ENCODE data around the gene CACTIN.
"Not testable (repeated sequence)": the region's sequence is repeated elsewhere in the genome, so short reads cannot be mapped to it uniquely, and the experiment has no call there.

CACTIN gene

DNA sequence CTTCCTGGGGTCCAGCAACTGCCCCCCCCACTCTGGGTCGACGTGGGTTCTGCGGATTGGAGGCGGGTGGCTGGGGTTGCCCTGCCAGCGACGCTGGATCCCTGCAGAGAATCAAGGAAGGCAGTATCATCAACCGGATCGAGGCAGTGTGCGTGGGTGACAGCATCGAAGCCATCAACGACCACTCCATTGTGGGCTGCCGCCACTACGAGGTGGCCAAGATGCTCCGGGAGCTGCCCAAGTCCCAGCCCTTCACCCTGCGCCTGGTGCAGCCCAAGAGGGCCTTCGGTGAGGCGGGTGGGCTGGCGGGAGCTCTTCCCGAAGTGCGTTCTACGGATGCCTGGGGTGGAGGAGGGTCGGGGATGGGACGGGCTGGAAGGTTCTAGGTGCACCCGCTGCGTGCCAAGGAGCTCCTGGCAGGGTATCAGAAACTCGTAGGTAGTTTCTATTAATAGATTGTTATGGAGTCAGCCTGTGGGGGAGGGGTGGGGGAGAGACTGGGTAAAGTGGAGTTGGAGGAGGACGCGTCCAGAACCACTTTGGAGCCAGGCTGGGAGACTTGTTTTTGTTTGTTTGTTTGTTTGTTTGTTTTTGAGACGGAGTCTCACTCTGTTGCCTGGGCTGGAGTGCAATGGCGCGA is 39.8 kb downstream of the CACTIN start:
- DNase-seq (ENCODE audit: low read depth), result no peak

- no peak for DNase-seq (ENCODE audit: low read depth)
These were observed 40.4 kb downstream of the CACTIN start for GRCh38 chr19:3586127-3586626.

DNA sequence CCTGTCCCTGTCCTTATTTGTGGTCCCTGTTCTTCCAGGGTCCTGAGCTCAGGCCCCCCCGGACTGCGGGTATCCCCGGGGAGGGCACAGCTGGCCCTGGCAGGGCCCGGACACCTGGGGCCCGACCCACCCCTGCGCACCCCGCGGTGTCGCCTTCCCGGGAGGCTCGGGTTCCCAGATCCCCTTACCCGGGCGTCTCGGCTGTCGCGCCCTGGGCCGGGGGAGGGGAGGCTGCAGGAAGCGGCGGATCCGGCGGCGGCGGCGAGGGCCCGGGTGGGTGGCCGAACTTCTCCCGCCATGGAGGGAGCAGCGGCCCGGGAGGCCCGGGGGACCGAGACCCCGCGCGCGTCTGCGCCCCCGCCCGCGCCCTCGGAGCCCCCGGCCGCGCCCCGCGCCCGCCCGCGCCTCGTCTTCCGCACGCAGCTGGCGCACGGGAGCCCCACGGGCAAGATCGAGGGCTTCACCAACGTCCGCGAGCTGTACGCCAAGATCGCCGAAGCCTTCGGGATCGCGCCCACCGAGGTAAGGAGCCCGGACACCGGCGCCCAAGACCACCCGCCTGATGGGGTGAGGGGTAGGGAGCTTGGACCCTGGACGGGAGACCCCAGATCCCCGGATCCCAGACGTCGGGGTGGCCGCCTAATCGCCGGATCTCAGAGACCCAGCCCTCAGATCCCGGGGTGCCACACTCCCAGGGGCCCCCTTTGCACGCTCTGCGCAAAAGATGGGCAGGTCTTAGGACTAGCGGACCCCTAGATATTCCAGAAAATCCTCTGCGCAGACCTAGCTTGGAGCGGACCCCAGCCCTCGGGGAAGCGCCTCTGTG is 41.1 kb downstream of the CACTIN start, which contains the start of gene GIPC3:
GIPC3 (plus strand) TSS at position 178 of the 826 bp plus-strand sequence; CDS start at position 298, 120 bp downstream.
- no peak for DNase-seq (ENCODE audit: low read depth)

DNA sequence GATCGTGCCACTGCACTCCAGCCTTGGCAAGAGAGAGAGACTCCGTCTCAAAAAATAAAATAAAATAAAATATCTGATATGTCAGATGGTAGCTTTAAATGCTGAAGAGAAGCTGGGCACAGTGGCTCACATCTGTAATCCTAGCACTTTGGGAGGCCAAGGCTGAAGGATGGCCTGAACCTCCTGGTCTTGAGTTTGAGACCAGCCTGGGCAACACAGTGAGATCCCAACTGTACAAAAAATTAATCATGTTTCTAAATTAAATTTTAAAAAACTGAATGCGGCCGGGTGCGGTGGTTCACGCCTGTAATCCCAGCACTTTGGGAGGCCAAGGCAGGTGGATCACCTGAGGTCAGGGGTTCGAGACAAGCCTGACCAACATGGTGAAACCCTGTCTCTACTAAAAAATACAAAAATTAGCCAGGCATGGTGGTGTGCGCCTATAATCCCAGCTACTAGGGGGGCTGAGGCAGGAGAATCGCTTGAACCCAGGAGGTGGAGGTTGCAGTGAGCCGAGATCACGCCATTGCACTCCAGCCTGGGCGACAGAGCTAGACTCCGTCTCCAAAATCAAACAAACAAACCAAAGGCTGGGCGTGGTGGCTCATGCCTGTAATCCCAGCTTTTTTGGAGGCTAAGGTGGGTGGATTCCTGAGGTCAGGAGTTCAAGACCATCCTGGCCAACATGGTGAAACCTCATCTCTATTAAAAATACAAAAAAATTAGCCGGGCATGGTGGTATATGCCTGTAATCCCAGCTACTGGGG is 42.4 kb downstream of the CACTIN start:
- not testable (repeated sequence) for DNase-seq (ENCODE audit: low read depth)

- not testable (repeated sequence) for DNase-seq (ENCODE audit: low read depth)
These were observed 44.8 kb downstream of the CACTIN start for GRCh38 chr19:3581792-3582191.

- peak; percentile 91 for DNase-seq (ENCODE audit: low read depth)
These were observed 46.2 kb downstream of the CACTIN start for GRCh38 chr19:3580156-3580934.

DNA sequence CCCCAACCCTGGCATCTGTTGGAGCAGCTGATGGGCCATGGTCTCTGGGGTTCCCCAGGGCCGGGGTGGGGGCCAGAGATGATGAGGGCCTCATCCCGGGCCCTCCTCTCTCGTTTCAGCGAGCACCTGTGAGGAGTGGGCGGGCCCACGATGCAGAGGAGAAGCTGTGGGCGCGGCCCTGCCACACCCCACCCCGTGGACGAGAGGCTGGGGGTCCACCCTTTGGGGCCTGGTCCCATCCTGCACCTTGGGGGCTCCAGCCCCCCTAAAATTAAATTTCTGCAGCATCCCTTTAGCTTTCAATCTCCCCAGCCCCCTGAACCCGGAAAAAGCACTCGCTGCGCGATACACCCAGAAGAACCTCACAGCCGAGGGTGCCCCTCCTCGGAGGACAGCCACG is 48.2 kb downstream of the CACTIN start:
- no peak for DNase-seq (ENCODE audit: low read depth)

- no peak for DNase-seq (ENCODE audit: low read depth)
These were observed 48.8 kb downstream of the CACTIN start for GRCh38 chr19:3577723-3578344.

DNA sequence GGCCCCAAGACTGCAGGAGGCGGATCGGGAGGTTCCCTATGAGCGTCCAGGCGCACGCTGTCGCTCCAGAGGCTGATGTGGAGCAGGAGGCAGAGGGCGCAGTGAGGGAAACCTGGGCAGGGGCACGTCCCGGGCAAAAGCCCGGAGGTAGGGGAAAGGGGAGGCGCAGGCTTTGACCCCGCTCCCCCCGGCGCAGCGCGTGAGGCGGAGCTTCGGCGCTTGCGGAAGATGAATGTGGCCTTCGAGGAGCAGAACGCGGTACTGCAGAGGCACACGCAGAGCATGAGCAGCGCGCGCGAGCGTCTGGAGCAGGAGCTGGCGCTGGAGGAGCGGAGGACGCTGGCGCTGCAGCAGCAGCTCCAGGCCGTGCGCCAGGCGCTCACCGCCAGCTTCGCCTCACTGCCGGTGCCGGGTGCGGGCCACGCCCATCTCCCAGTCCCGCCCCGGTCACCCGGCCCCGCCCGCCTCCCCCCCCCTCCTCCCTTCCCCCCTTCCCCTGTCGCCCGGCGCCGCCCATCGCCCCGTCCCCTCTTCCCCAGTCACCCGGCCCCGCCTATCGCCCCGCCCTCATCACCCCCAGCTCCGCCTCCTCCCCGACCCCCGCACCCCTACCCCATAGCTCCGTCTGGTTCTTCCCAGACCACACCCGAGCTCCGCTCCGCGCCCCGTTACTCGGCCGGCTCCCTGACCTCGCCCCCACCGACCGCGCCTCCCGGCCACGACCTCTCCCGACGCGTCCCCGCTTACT is 49.7 kb downstream of the CACTIN start:
- DNase-seq (ENCODE audit: low read depth), result no peak

DNA sequence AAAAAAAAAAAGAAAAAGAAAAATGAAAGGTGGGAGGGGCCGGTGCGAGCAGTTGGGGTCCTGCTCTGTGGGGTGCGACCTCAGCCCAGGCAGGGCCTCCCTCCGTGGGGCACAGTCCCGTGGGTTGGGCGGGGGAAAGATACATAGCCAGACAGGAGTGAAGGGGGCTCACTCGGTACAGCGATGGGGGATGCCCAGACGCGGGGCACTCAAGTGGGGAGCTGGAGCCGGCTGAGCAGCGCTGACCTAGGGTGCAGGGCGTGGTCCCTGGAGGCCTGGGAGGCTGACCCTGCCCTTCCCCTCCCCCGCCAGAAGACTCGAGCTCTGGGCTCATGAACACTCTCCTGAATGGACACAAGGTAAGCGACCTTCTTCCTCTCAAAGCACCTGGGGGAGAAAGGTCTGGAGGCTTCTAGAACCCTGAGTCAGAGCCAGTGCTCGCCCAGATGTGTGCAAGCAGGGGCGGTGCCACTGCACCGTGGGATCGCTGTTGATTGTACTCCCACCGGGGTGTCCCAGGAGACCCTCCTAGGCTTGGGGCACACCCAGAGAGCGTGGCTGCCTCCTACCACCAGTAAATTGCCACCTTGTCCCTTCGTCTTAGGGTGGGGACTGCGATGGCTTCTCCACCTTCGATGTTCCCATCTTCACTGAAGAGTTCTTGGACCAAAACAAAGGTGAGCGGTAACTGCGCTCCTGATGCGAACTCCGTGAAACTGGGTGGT is 50.5 kb downstream of the CACTIN start:
- DNase-seq (ENCODE audit: low read depth), result no peak

DNA sequence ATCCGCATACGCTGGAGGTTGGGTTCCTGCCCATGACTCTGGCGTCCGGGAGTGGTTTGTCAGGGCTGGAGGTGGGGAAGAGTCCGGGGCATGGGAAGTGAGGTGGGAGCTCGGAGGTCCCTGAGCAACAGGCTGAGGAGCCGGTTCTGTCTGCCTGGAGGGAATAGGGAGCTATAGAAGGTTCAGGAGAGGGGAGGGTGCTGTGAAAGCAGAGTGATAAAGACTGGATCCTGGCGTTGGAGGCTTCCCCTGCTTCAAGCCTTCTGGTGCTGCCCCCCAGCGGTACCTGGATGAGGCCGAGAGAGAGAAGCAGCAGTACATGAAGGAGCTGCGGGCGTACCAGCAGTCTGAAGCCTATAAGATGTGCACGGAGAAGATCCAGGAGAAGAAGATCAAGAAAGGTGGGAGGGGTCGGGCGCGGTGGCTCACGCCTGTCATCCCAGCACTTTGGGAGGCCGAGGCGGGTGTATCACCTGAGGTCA is 51.3 kb downstream of the CACTIN start:
- no peak for DNase-seq (ENCODE audit: low read depth)

DNA sequence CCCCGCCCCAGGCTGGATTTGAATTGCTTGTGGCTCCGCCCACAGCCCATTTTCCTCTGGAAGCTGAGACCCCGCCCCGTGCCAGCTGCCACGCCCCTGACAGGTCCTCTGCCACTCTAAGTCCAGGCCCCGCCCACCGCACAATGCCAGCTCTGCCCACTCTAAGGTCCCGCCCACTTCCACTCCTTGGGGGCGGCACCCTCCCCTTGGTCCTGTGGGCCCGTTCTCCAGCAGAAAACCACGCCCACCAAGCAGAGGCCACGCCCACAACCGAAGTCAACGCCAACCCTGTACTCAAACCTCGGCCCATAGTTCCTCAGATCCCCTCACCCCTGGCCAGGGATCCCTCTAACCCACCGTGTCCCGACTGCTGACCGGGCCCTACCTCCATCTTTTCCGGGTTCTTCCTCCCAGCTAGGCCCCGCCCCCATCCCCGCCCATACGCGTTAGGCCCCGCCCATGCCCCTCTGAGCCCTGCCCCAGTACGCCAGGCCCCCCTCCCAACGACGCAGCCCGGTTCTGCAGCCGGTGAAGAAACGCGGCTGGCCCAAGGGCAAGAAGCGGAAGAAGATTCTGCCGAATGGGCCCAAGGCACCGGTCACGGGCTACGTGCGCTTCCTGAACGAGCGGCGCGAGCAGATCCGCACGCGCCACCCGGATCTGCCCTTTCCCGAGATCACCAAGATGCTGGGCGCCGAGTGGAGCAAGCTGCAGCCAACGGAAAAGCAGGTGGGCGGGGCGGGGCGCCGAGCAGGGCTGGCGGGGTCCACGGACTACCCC is 52.5 kb downstream of the CACTIN start:
- DNase-seq (ENCODE audit: low read depth), result peak; percentile 78

- no peak for DNase-seq (ENCODE audit: low read depth)
These were observed 53.3 kb downstream of the CACTIN start for GRCh38 chr19:3573162-3573857.

DNA sequence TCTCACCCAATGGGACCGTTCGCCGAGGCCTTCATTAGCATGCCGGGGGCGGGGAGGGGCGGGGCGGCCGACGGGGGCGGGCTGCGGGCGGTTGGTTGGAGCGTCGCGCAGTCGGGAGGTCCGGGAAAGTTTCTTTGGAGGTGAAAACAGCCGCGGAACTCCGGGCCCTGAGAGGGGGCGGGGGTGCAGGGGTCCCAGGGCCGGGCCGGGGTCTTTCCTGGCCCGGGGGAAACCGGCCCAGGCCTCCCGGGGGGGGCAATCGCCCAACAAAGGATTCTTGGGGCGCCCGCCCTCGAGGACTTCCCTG is 53.8 kb downstream of the CACTIN start, which contains the start of gene HMG20B:
HMG20B (plus strand) TSS at position 90 of the 307 bp plus-strand sequence. CDS start 366 bp downstream, outside the sequence.
- no peak for DNase-seq (ENCODE audit: low read depth)

GRCh38 chr19:3572132-3572854 is 54.3 kb downstream of the CACTIN start:
- peak; percentile 99 for DNase-seq (ENCODE audit: low read depth)

DNA sequence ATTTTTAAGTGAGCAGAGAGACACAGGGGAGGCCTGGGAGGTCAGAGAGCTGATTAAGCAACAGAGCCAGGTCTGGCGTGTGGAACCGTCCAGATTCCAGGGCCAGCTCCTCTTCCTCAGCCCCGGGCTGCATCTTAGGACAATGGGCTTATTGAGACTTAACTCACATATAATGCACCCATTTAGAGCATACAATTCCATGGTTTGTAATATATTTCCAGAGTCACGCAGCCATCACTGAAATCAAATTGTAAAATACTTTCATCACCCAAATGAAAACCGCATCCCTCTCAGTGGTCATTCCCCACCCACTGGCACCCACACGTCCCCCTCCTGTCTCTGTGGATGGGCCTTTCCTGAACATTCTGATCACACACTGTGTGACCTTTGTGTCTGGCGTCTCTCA is 56.0 kb downstream of the CACTIN start:
- no peak for DNase-seq (ENCODE audit: low read depth)

GRCh38 chr19:3570042-3570441 is 56.5 kb downstream of the CACTIN start:
- DNase-seq (ENCODE audit: low read depth), result not testable (repeated sequence)

DNA sequence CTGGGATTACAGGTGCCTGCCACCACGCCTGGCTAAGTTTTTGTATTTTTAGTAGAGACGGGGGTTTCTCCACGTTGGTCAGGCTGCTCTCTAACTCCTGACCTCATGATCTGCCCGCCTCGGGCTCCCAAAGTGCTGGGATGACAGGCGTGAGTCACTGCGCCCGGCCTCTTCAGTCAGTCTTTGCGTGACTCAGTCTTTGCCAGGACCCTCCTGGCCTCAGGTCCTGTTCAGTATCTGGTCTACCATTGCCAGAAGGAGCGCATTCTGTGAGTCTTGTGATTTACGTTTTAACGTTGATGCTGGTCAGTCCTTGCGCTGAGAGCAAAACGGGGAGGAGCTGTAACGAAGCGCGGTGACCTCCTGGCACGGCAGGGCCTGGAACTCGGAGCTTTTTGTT is 61.5 kb downstream of the CACTIN start:
- no peak for DNase-seq (ENCODE audit: low read depth)
